ENCODE measurements around the gene PALLD.

The PALLD gene

GRCh38 chr4:168588916-168589531 is 92.2 kb downstream of the PALLD start:
- CTCF ChIA-PET = interaction anchor here (1.2 kb wide), 1 partner anchor 37 kb away, joined by 3 read pairs; no protein-coding TSS in a partner anchor
- Histone ChIP-seq H3K4me3 (ENCODE audit: low read depth, low read length) (no peak overlapping the region), H3K4me1 (ENCODE audit: control insufficient read depth, insufficient read depth, low read length) (peaks cover 4% of the 10 kb centered on the region; the same call in 1 of the 2 replicates), H3K9me3 (ENCODE audit: control insufficient read depth, insufficient read depth, low read depth, low read length) (no peaks in the 10 kb centered on the region), H3K36me3 (ENCODE audit: control insufficient read depth in 2 of 2, insufficient read depth in 1 of 2, low read length in 2 of 2) (no peaks in the 10 kb centered on the region), H3K27ac (ENCODE audit: extremely low read depth, low read depth, low read length) (no peak overlapping the region)
- POLR2A ChIA-PET = interaction anchor here (1.4 kb wide), 1 partner anchor 43 kb away, joined by 6 read pairs; no protein-coding TSS in a partner anchor
- no peak for TF ChIP-seq TCF7L2 (IDR thresholded peaks at IDR 0.05; ENCODE audit: borderline replicate concordance, low read depth, low read length)
- TF ChIP-seq GLIS1 (tag by site-specific recombination; IDR thresholded peaks at IDR 0.05) = no peak
- no peak for TF ChIP-seq ZNF146 (tag by site-specific recombination; IDR thresholded peaks at IDR 0.05)
- TF ChIP-seq ZNF529 (tag by site-specific recombination; IDR thresholded peaks at IDR 0.05; ENCODE audit: insufficient replicate concordance) = no peak
- TF ChIP-seq ZBTB7A (tag by site-specific recombination; IDR thresholded peaks at IDR 0.05; ENCODE audit: low read depth) = no peak
- no peak for TF ChIP-seq ZNF473 (tag by site-specific recombination; IDR thresholded peaks at IDR 0.05)
- TF ChIP-seq ZNF580 (tag by site-specific recombination; IDR thresholded peaks at IDR 0.05) = no peak
- no peak for TF ChIP-seq IKZF3 (tag by site-specific recombination; IDR thresholded peaks at IDR 0.05)
- no peak for TF ChIP-seq ZNF518A (tag by site-specific recombination; conservative IDR thresholded peaks at IDR 0.05; ENCODE audit: low read depth)
- TF ChIP-seq SCRT1 (tag by site-specific recombination; IDR thresholded peaks at IDR 0.05; ENCODE audit: borderline replicate concordance) = no peak
- TF ChIP-seq GLI2 (tag by site-specific recombination; IDR thresholded peaks at IDR 0.05; ENCODE audit: borderline replicate concordance, low read depth) = no peak
- TF ChIP-seq PRDM6 (tag by site-specific recombination; IDR thresholded peaks at IDR 0.05) = no peak
- no peak for TF ChIP-seq KLF17 (tag by site-specific recombination; IDR thresholded peaks at IDR 0.05)
- TF ChIP-seq ZNF658 (tag by site-specific recombination; IDR thresholded peaks at IDR 0.05) = no peak
- TF ChIP-seq ZNF184 (tag by site-specific recombination; IDR thresholded peaks at IDR 0.05) = 0 out of 2 replicates have a peak, but pooled peaks have one; percentile 27
- no peak for TF ChIP-seq ZBTB17 (tag by site-specific recombination; IDR thresholded peaks at IDR 0.05)
- no peak for TF ChIP-seq HOXD13 (CRISPR knock-in tag; IDR thresholded peaks at IDR 0.05; ENCODE audit: borderline replicate concordance)
- TF ChIP-seq WT1 (tag by site-specific recombination; IDR thresholded peaks at IDR 0.05) = no peak
- no peak for TF ChIP-seq GLIS2 (tag by site-specific recombination; IDR thresholded peaks at IDR 0.05)
- TF ChIP-seq KLF8 (tag by site-specific recombination; IDR thresholded peaks at IDR 0.05) = peak; percentile 36; the same call in 1 of the 2 replicates
- TF ChIP-seq ZNF133 (tag by site-specific recombination; IDR thresholded peaks at IDR 0.05) = no peak
- TF ChIP-seq ZBTB26 (tag by site-specific recombination; optimal IDR thresholded peaks at IDR 0.05) = no peak
- no peak for TF ChIP-seq ZNF274 (IDR thresholded peaks at IDR 0.05; ENCODE audit: low read length)
- no peak for TF ChIP-seq ZNF274 (tag by site-specific recombination; IDR thresholded peaks at IDR 0.05; ENCODE audit: borderline replicate concordance)
- TF ChIP-seq ZNF76 (tag by site-specific recombination; IDR thresholded peaks at IDR 0.05; ENCODE audit: borderline replicate concordance, low read depth) = no peak
- TF ChIP-seq ZBTB1 (tag by site-specific recombination; IDR thresholded peaks at IDR 0.05) = no peak
- TF ChIP-seq ZNF768 (tag by site-specific recombination; IDR thresholded peaks at IDR 0.05) = no peak
- TF ChIP-seq SCRT2 (tag by site-specific recombination; IDR thresholded peaks at IDR 0.05) = no peak
- no peak for TF ChIP-seq ZNF121 (tag by site-specific recombination; IDR thresholded peaks at IDR 0.05)
- TF ChIP-seq ZSCAN30 (tag by site-specific recombination; IDR thresholded peaks at IDR 0.05) = no peak
- TF ChIP-seq ZNF530 (tag by site-specific recombination; IDR thresholded peaks at IDR 0.05; ENCODE audit: low read depth) = no peak

Measured in HEK293 (cell line).